ENCODE measurements around the gene DESI2.

The DESI2 gene

GRCh38 chr1:244741692-244742091, 88.8 kb downstream of the DESI2 start:
- Histone ChIP-seq H3K4me1 (ENCODE audit: low read depth, poor library complexity, severe bottlenecking) (no peaks in the 10 kb centered on the region), H3K4me3 (IDR thresholded peaks at IDR 0.05; ENCODE audit: insufficient read depth, low read depth, low read length) (no peak overlapping the region), H3K79me2 (ENCODE audit: insufficient read depth, low read depth) (no peaks in the 10 kb centered on the region), H4K20me1 (ENCODE audit: insufficient read depth) (no peaks in the 10 kb centered on the region), H3K27ac (no peak overlapping the region), H3K9ac (no peak overlapping the region), H3K36me3 (ENCODE audit: insufficient read depth) (no peaks in the 10 kb centered on the region), H2AFZ (ENCODE audit: low read depth) (no peak overlapping the region), H3K4me2 (no peak overlapping the region), H3K27me3 (ENCODE audit: insufficient read depth, low read depth) (no peaks in the 10 kb centered on the region)
- TF ChIP-seq CTCF (conservative IDR thresholded peaks at IDR 0.05; ENCODE audit: low read depth, low read length), result no peak

GRCh38 chr1:244749230-244750016, 96.5 kb downstream of the DESI2 start:
- H2AFZ ChIP-seq (ENCODE audit: low read depth), result no peak overlapping the region
- no peaks in the 10 kb centered on the region for H3K4me1 ChIP-seq (ENCODE audit: low read depth, poor library complexity, severe bottlenecking)
- H3K4me3 ChIP-seq (IDR thresholded peaks at IDR 0.05; ENCODE audit: insufficient read depth, low read depth, low read length), result no peak overlapping the region
- H3K79me2 ChIP-seq (ENCODE audit: insufficient read depth, low read depth), result no peaks in the 10 kb centered on the region
- H3K36me3 ChIP-seq (ENCODE audit: insufficient read depth), result no peaks in the 10 kb centered on the region
- TF ChIP-seq CTCF (conservative IDR thresholded peaks at IDR 0.05; ENCODE audit: low read depth, low read length), result no peak
- H3K9ac ChIP-seq, result no peak overlapping the region
- no peaks in the 10 kb centered on the region for H3K27me3 ChIP-seq (ENCODE audit: insufficient read depth, low read depth)
- H3K27ac ChIP-seq, result no peak overlapping the region
- H3K4me2 ChIP-seq, result no peak overlapping the region
- H4K20me1 ChIP-seq (ENCODE audit: insufficient read depth), result no peaks in the 10 kb centered on the region

- H3K27me3 ChIP-seq (ENCODE audit: insufficient read depth, low read depth), result no peaks in the 10 kb centered on the region
- no peak overlapping the region for H3K4me2 ChIP-seq
- no peak overlapping the region for H3K4me3 ChIP-seq (IDR thresholded peaks at IDR 0.05; ENCODE audit: insufficient read depth, low read depth, low read length)
- no peak overlapping the region for H3K27ac ChIP-seq
- H4K20me1 ChIP-seq (ENCODE audit: insufficient read depth), result no peaks in the 10 kb centered on the region
- TF ChIP-seq CTCF (conservative IDR thresholded peaks at IDR 0.05; ENCODE audit: low read depth, low read length), result no peak
- H2AFZ ChIP-seq (ENCODE audit: low read depth), result no peak overlapping the region
- no peaks in the 10 kb centered on the region for H3K4me1 ChIP-seq (ENCODE audit: low read depth, poor library complexity, severe bottlenecking)
- H3K36me3 ChIP-seq (ENCODE audit: insufficient read depth), result no peaks in the 10 kb centered on the region
- H3K9ac ChIP-seq, result no peak overlapping the region
- H3K79me2 ChIP-seq (ENCODE audit: insufficient read depth, low read depth), result no peaks in the 10 kb centered on the region
Measured at GRCh38 chr1:244751271-244751895, 98.5 kb downstream of the DESI2 start.

GRCh38 chr1:244755673-244756072, 102.7 kb downstream of the DESI2 start:
- Histone ChIP-seq H4K20me1 (ENCODE audit: insufficient read depth) (no peaks in the 10 kb centered on the region), H3K27me3 (ENCODE audit: insufficient read depth, low read depth) (no peaks in the 10 kb centered on the region), H3K4me3 (IDR thresholded peaks at IDR 0.05; ENCODE audit: insufficient read depth, low read depth, low read length) (no peak overlapping the region), H3K79me2 (ENCODE audit: insufficient read depth, low read depth) (no peaks in the 10 kb centered on the region), H3K27ac (no peak overlapping the region), H3K4me2 (no peak overlapping the region), H3K4me1 (ENCODE audit: low read depth, poor library complexity, severe bottlenecking) (no peaks in the 10 kb centered on the region), H3K36me3 (ENCODE audit: insufficient read depth) (no peaks in the 10 kb centered on the region), H3K9ac (no peak overlapping the region), H2AFZ (ENCODE audit: low read depth) (no peak overlapping the region)
- no peak for TF ChIP-seq CTCF (conservative IDR thresholded peaks at IDR 0.05; ENCODE audit: low read depth, low read length)

Measured in KMS-11 (cell line).